Breast epithelium (tissue), 3 donors: ENCODE measurements around the gene TLNRD1.

Source experiments
- POLR2AphosphoS5 ChIP-seq, 3 donors: sonication (generic); formaldehyde crosslinking; IDR thresholded peaks; one replicate each; pipeline ENCODE4 v1.6.1; 2017; ENCODE audit warnings: antibody characterized with exemption in 3 of 3
- TF ChIP-seq, protein P1 (sequence below), 3 donors: fragments of 450-650 bp; IDR thresholded peaks; one replicate each; pipeline ENCODE4 v1.5.1; 2016 to 2017; ENCODE audit warnings: antibody characterized with exemption in 3 of 3, mild to moderate bottlenecking in 3 of 3, moderate library complexity in 3 of 3

DNA sequence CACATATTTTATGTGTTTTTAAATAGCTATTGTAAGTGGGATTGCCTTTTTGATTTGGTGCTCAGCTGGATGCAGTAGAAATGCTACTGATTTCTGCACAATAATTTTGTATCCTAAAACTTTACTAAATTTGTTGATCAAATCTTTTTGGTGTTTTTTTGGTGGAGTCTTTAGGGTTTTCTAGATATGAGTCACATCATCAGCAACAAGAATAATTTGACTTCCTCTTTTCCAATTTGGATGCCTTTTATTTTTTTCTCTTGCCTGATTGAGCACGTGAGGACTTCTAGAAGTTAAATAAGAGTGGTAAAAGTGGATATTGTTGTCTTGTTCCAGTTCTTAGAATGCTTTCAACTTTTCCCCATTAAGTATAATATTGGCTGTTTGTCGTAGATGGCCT, 51.3 kb downstream of the TLNRD1 start:
- no peak for TF ChIP-seq POLR2AphosphoS5 (IDR thresholded peaks at IDR 0.05)
- TF ChIP-seq, protein P1, sequence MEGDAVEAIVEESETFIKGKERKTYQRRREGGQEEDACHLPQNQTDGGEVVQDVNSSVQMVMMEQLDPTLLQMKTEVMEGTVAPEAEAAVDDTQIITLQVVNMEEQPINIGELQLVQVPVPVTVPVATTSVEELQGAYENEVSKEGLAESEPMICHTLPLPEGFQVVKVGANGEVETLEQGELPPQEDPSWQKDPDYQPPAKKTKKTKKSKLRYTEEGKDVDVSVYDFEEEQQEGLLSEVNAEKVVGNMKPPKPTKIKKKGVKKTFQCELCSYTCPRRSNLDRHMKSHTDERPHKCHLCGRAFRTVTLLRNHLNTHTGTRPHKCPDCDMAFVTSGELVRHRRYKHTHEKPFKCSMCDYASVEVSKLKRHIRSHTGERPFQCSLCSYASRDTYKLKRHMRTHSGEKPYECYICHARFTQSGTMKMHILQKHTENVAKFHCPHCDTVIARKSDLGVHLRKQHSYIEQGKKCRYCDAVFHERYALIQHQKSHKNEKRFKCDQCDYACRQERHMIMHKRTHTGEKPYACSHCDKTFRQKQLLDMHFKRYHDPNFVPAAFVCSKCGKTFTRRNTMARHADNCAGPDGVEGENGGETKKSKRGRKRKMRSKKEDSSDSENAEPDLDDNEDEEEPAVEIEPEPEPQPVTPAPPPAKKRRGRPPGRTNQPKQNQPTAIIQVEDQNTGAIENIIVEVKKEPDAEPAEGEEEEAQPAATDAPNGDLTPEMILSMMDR (IDR thresholded peaks at IDR 0.05), result no peak
